GM15510 (cell line): ENCODE data around the gene ROR2.

Source experiments
- POLR2A ChIP-seq: IDR thresholded peaks from 3 replicates; pipeline ENCODE4 v1.6.1; 2011; ENCODE audit warnings: borderline replicate concordance; ENCODE audit not compliant: insufficient read length; ENCODE audit errors: extremely low read depth

ROR2 gene

GRCh38 chr9:91857291-91858212 lies 92.5 kb downstream of the ROR2 start:
- no peak for TF ChIP-seq POLR2A

DNA sequence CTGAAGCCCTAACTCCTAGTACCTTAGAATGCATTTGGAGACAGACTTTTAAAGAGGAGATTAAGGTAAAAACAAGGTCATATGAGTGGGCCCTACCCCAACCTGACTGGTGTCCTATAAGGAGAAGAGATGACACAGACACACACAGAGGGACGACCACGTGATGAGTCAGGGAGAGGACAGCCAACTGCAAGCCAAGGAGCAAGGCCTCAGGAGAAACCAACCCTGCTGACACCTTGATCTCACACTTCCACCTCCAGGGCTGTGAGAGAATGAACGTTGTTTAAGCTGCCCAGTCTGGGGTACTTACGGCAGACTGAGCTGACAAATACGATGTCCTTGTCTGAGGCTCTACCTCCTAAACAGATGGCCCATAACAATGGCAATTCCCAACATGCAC lies 93.6 kb downstream of the ROR2 start:
- TF ChIP-seq POLR2A: no peak

DNA sequence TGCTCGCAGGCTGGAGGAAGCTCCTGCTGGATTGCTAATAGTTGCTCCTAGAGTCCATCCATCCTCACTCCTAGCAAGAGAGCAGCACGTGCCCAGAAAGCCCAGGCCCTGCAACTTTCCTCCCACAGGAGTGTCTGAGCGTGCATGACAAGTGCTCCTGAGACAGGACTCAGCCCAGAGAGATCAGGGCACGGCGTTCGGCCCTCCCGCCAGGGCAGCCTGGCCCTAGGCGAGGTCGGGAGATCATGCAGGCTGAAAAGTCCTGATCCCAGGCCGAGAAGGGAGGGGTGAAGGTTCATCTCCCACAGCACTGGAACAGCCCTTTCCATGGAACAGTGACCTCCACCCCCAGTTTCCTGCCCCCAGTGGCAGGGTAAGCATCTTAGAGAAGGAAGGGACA lies 94.8 kb downstream of the ROR2 start:
- TF ChIP-seq POLR2A: no peak

DNA sequence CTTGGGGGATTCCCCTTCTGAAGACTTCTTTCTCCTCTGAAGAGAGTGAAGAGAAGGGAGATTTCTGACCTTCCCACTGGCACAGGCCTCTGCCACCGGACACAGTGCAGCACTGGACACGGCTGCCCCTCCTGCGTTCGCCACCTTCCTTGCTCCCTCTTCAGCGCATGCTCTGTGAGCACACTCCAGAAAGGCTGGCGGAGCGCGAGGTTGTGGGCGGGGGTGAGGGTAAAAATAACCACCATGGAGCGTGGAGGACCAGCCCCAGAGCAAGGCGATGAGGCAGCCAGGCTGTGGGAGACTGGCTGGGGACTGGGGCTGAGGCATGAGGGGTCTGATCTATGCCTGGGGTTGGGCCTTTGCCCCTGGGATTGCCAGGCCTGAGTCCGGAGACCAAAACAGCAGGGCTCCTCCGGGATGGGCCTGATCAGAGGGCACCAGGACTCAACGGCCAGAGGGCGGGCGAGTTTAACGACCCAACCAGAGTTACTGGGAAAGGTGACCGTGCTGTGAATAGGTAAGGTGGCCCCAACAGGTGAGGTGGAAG lies 97.2 kb downstream of the ROR2 start:
- TF ChIP-seq POLR2A: no peak

DNA sequence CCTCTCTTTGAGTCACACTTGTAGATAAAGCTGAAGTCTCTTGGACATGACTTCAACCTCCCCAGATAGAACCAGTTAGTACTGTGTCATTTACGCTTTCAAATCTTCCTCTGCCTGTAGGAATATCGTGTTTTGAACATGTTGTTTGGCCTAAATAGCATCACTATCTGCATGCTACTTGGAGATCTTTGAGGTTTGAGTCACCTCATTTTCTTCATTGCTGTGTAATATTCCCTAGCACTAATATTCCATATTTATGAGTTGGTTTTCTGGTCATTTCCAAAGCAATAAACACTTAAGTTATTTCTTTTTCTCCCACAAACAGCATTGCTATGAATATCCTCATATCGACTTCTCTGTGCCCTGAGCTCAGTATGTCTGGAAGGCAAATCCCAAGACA lies 100.3 kb downstream of the ROR2 start:
- TF ChIP-seq POLR2A: no peak

DNA sequence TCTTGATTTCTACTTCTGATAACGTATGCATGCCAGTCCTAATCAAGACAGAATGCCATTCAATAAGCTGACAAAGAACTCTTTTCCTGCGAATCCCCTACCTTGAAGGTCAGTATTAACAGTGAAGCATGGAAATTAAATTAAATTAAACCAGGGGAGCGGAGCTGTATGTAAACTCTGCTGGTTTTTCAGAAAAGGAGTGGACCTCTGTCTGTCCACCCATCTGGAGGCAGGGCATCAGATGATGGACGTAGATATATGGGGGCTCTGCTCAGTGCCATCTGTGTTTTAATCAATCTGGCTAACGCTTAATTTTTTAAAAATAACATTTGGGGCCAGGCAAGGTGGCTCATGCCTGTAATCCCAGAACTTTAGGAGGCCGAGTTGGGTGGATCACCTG lies 101.9 kb downstream of the ROR2 start:
- no peak for TF ChIP-seq POLR2A

DNA sequence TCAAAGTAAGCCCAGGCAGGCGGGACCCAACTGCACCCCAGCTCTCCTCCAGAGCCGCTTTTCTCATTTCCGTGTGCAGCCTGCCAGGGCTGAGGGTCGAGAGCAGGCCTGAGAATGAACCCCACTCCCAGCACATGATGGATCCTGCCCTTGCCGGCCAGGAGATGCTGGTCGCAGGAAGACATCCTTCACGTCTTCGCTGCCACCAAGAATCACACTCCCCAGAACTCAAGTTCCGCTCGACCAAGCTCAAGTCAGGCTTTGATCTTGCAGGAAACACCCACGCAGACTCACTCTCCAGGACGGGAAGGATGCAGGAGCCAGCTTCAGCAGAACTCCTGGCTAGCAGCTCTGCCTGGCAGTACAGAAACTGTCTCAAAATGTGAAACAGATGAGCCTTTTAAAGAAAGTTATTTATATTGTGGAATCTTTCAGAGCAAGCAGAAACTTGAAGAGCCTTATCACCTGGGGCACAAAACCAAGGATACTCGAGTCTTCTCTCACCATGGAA lies 102.4 kb downstream of the ROR2 start:
- TF ChIP-seq POLR2A: no peak

DNA sequence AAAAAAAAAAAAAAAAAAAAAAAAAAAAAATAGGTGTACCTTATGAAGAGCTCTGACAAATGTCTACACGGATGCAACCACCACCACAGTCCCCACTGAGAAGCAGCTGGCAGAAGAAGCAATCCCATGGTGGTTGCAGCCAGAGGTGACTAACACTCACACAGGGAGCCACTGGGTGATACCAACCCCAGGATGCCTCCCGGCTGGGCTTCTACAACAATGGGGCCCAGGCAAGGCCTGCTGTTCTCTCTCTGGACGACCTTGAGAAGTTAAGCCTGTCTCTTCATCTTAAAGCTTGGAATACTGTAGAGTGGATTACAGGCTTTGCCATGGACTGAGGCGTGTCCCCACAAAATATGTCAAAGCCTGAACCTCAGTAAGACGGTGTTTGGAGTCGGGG lies 104.1 kb downstream of the ROR2 start:
- no peak for TF ChIP-seq POLR2A

DNA sequence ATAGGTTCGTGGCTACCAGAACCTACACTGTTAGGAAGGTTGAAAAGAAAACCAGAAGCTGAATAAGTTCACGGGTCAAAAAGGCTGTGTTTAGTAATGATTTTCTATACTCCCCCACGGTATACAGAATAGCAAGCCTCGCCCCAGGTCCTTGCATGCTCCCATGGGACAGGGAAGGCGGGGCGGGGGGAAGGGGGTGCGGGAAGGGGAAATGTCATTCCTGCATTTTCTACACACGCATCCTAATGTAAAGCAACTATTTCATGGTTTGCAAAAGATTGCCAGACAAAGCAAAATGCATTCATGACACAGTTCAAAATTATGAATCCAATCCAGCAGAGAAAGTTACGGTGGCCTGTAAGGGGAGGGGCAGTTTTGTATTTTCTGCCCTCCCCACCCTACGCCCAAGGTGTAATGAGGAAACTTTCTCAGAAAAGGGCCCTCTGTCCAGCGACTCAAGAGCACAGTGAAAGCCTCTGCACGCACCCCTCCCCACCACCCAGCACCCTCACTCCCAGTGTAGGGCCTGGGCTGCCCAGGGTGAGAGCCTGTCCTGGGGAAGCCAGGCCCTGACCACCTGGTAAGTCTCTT lies 105.2 kb downstream of the ROR2 start:
- no peak for TF ChIP-seq POLR2A

DNA sequence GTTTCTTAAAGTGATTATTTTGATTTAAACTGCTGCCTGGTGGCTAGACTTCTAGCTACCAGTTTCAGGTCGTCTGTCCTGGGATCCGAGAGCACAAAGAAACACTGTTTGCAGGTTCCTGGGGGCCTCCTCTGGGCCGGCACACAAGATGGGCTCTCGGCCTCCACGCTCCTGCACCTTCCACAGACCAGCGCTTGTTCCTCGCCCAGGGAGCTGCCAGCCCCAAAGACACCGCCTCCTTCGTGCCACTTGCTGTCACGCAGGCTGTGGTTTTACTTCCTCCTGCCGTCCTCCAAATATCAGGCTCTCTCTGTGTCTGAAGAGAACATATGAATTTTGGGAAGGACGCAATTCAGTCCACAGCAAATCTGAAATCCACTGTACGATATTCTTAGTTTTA lies 105.8 kb downstream of the ROR2 start:
- TF ChIP-seq POLR2A: no peak

DNA sequence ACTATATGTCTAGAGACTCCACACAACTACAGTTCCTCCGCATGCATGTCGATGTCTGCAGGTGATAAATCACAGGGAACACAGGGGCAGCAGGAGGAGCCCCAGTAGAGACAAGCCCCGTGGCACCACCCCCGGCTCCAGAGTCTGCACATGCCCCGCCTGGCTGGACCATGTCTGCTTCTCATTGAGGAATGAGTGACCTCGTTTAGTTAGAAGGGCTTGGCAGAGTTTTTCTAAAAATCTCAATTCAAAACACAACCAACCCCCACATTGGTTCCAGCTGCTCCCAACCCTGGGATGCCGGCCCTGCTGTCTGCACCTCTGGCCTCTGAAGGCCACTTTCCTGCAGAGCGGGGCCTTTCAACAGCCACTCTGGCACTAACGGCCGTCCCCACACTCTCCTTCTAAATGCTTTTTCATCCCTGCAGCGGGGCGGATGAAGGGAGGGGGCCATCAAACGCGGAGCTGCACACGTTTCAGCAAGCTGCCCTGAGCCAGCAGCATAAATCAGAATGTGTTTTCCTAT lies 106.3 kb downstream of the ROR2 start:
- TF ChIP-seq POLR2A: no peak

- no peak for TF ChIP-seq POLR2A
These were observed 106.9 kb downstream of the ROR2 start for GRCh38 chr9:91843093-91843492.

GRCh38 chr9:91842358-91843049 lies 107.5 kb downstream of the ROR2 start:
- no peak for TF ChIP-seq POLR2A

GRCh38 chr9:91841591-91841990 lies 108.4 kb downstream of the ROR2 start:
- TF ChIP-seq POLR2A: no peak

- no peak for TF ChIP-seq POLR2A
These were observed 109.1 kb downstream of the ROR2 start for GRCh38 chr9:91840882-91841281.
